SW480 (cell line): ENCODE results near the gene ANKRD53.
"Not testable (repeated sequence)": the region's sequence is repeated elsewhere in the genome, so short reads cannot be mapped to it uniquely, and the experiment has no call there.

Experiments
- DNase-seq: peaks from one replicate; pipeline ENCODE4 v3.0.0-alpha.2; 2016; ENCODE audit warnings: low spot score

The ANKRD53 gene

GRCh38 chr2:70991742-70992141 is 13.3 kb downstream of the ANKRD53 start:
- DNase-seq = no peak

- no peak for DNase-seq
These were observed 14.8 kb downstream of the ANKRD53 start for GRCh38 chr2:70992945-70993853.

GRCh38 chr2:70994009-70994698 is 15.7 kb downstream of the ANKRD53 start:
- DNase-seq = peak; percentile 22

- DNase-seq = peak; percentile 95
These were observed 16.4 kb downstream of the ANKRD53 start, which contains the start of gene TEX261 for GRCh38 chr2:70994699-70995425. Gene TEX261 (minus strand): TSS chr2:70994873. CDS start chr2:70994757, 116 bp downstream.

- DNase-seq = peak; percentile 80
These were observed 16.9 kb downstream of the ANKRD53 start for GRCh38 chr2:70995426-70995729.

- DNase-seq = not testable (repeated sequence)
These were observed 20.5 kb downstream of the ANKRD53 start for GRCh38 chr2:70998885-70999284.

GRCh38 chr2:70999362-70999761 is 20.9 kb downstream of the ANKRD53 start:
- DNase-seq = no peak

GRCh38 chr2:70999931-71000330 is 21.5 kb downstream of the ANKRD53 start:
- not testable (repeated sequence) for DNase-seq

- peak; percentile 66 for DNase-seq
These were observed 22.6 kb downstream of the ANKRD53 start for GRCh38 chr2:71000780-71001591.

- no peak for DNase-seq
These were observed 23.1 kb downstream of the ANKRD53 start for GRCh38 chr2:71001592-71001927.

- DNase-seq = peak; percentile 78
These were observed 23.6 kb downstream of the ANKRD53 start for GRCh38 chr2:71001981-71002570.

GRCh38 chr2:71003396-71003795 is 25.0 kb downstream of the ANKRD53 start:
- no peak for DNase-seq

GRCh38 chr2:71003966-71004755 is 25.7 kb downstream of the ANKRD53 start:
- no peak for DNase-seq

- DNase-seq = no peak
These were observed 26.4 kb downstream of the ANKRD53 start for GRCh38 chr2:71004857-71005256.

- no peak for DNase-seq
These were observed 27.1 kb downstream of the ANKRD53 start for GRCh38 chr2:71005271-71006202.

GRCh38 chr2:71006323-71006722 is 27.9 kb downstream of the ANKRD53 start:
- DNase-seq = no peak

- DNase-seq = no peak
These were observed 28.7 kb downstream of the ANKRD53 start for GRCh38 chr2:71006955-71007799.

GRCh38 chr2:71008342-71008741 is 29.9 kb downstream of the ANKRD53 start:
- no peak for DNase-seq

- not testable (repeated sequence) for DNase-seq
These were observed 33.4 kb downstream of the ANKRD53 start for GRCh38 chr2:71011786-71012185.
